Keratinocyte (primary cell): Measurements from ENCODE around the gene CTNNA2. TPM values are rescaled to one million over a fixed set of nuclear protein-coding genes. Genes with fewer than 3 reads are reported as not detected.

Experiments
- DNase-seq: peaks from one replicate; pipeline ENCODE4 v3.0.0-alpha.2; 2011; ENCODE audit warnings: low read depth, missing footprints, low spot score
- FAIRE-seq: peaks from 2 replicates; lab custom pipeline; 2011; peaks lifted over from hg19 to GRCh38; lab: Jason Lieb, UNC
- H2AFZ ChIP-seq: 2 replicates; pipeline ENCODE4 v1.6.0; 2012; ENCODE audit warnings: low read length, control low read depth, inconsistent platforms; ENCODE audit not compliant: control insufficient read depth
- H3K27ac ChIP-seq: 2 replicates; pipeline ENCODE4 v1.5.1; 2011; ENCODE audit warnings: low read length; ENCODE audit not compliant: control insufficient read depth, insufficient read depth
- H3K27me3 ChIP-seq: 3 replicates; pipeline ENCODE4 v1.6.0; 2011; ENCODE audit warnings: low read length; ENCODE audit not compliant: control insufficient read depth, insufficient read depth; ENCODE audit errors: extremely low read depth
- H3K36me3 ChIP-seq, 2 experiments: 2 replicates in 1 of 2; 3 replicates in 1 of 2; pipeline ENCODE4 v1.5.1; 2011; ENCODE audit warnings: low read length in 2 of 2, mild to moderate bottlenecking in 1 of 2; ENCODE audit not compliant: control insufficient read depth in 2 of 2, insufficient read depth in 2 of 2; ENCODE audit errors: extremely low read depth in 1 of 2
- H3K4me1 ChIP-seq: 3 replicates; pipeline ENCODE4 v1.5.1; 2011; ENCODE audit warnings: low read length; ENCODE audit not compliant: control insufficient read depth, insufficient read depth; ENCODE audit errors: extremely low read depth
- H3K4me2 ChIP-seq: 3 replicates; pipeline ENCODE4 v1.6.0; 2011; ENCODE audit warnings: low read depth, low read length; ENCODE audit not compliant: control insufficient read depth, insufficient read depth; ENCODE audit errors: extremely low read depth
- H3K4me3 ChIP-seq, 3 experiments: fragments of 200-600 bp in 1 of 3; sonication (generic) in 1 of 3; 2 replicates in 2 of 3; 3 replicates in 1 of 3; pipeline ENCODE4 v1.5.1; 2011 to 2016; ENCODE audit warnings: low read length in 3 of 3, mild to moderate bottlenecking in 3 of 3, control low read depth in 2 of 3, inconsistent platforms in 1 of 3, low read depth in 1 of 3, mixed read lengths in 1 of 3, mixed run types in 1 of 3, moderate library complexity in 1 of 3; ENCODE audit not compliant: control insufficient read depth in 2 of 3, insufficient read depth in 2 of 3; ENCODE audit errors: extremely low read depth in 1 of 3
- H3K79me2 ChIP-seq: 2 replicates; pipeline ENCODE4 v1.6.0; 2012; ENCODE audit warnings: low read length; ENCODE audit not compliant: control insufficient read depth, insufficient read depth
- H3K9ac ChIP-seq: 3 replicates; pipeline ENCODE4 v1.6.0; 2011; ENCODE audit warnings: low read length; ENCODE audit not compliant: control insufficient read depth, insufficient read depth; ENCODE audit errors: extremely low read depth
- H3K9me1 ChIP-seq: 3 replicates; pipeline ENCODE4 v1.6.0; 2011; ENCODE audit warnings: low read length; ENCODE audit not compliant: control insufficient read depth, insufficient read depth; ENCODE audit errors: extremely low read depth
- H3K9me3 ChIP-seq: 2 replicates; pipeline ENCODE4 v1.5.1; 2012; ENCODE audit warnings: low read depth, low read length; ENCODE audit not compliant: control insufficient read depth
- H4K20me1 ChIP-seq: 3 replicates; pipeline ENCODE4 v1.6.0; 2011; ENCODE audit warnings: low read length; ENCODE audit not compliant: control insufficient read depth, insufficient read depth; ENCODE audit errors: extremely low read depth
- CTCF ChIP-seq, 3 experiments: IDR thresholded peaks in 1 of 3; conservative IDR thresholded peaks in 1 of 3; optimal IDR thresholded peaks in 1 of 3; 2 replicates in 2 of 3; 3 replicates in 1 of 3; pipeline versions ENCODE3 to v1.5.1; 2011; ENCODE audit warnings: low read length in 3 of 3, mild to moderate bottlenecking in 3 of 3, moderate library complexity in 2 of 3, control low read depth in 1 of 3, inconsistent platforms in 1 of 3; ENCODE audit not compliant: insufficient read depth in 2 of 3; ENCODE audit errors: extremely low read depth in 1 of 3
- EZH2 ChIP-seq: IDR thresholded peaks from one replicate; pipeline ENCODE4 v1.6.1; 2012; ENCODE audit warnings: inconsistent platforms, mild to moderate bottlenecking, low read length, moderate library complexity
- dilution Hi-C: fragments of 300-500 bp; cut with MboI; formaldehyde crosslinking; loops from one replicate; pipeline ENCODE4 v1.7.0; 2020; ENCODE audit warnings: low sequenced_read_pairs; ENCODE audit not compliant: extremely low pct_ligation_motif_present
- polyA plus RNA-seq, 5 experiments: library from polyadenylated mRNA; depleted of rRNA in 3 of 5; stranded (reverse) in 3 of 5; stranded (forward) in 1 of 5; unstranded in 1 of 5; fragments of >200 nt; gene quantifications; 1 replicate in 1 of 5; 2 replicates in 3 of 5; 3 replicates in 1 of 5; pipeline versions ENCODE4 v1.2.1 to v1.2.3, GENCODE V29; 2011 to 2012; ENCODE audit warnings: missing spikeins in 2 of 5, low read depth in 1 of 5, low replicate concordance in 1 of 5

Gene CTNNA2
- polyA plus RNA-seq, 1 donor (not counting 4 experiments of a cell fraction or from before 2014, with no cell fraction given): not detected

- H3K4me1 ChIP-seq: no peaks in the 10 kb centered on the region
- dilution Hi-C loops: no loop called here
- no peaks in the 10 kb centered on the region for H3K79me2 ChIP-seq
- H3K36me3 ChIP-seq: no peaks in the 10 kb centered on the region
- no peak overlapping the region for H2AFZ ChIP-seq
- no peaks in the 10 kb centered on the region for H3K9me3 ChIP-seq
- no peak overlapping the region for H3K27ac ChIP-seq
- no peaks in the 10 kb centered on the region for H4K20me1 ChIP-seq
- FAIRE-seq (no peak), DNase-seq (no peak)
- no peak overlapping the region for H3K4me3 ChIP-seq
- H3K9me1 ChIP-seq: no peaks in the 10 kb centered on the region
- no peak overlapping the region for H3K9ac ChIP-seq
- H3K4me2 ChIP-seq: no peak overlapping the region
- H3K27me3 ChIP-seq: no peaks in the 10 kb centered on the region
- no peak for TF ChIP-seq CTCF (optimal IDR thresholded peaks at IDR 0.05 in 1 of 3, IDR thresholded peaks at IDR 0.05 in 1 of 3, conservative IDR thresholded peaks at IDR 0.05 in 1 of 3; ENCODE audit: extremely low read depth in 1 of 3, insufficient read depth in 2 of 3, low read length in 3 of 3)
- no peak for TF ChIP-seq EZH2
These were observed 471.6 kb downstream of the CTNNA2 start for GRCh38 chr2:79984476-79984875.

- Histone ChIP-seq H3K36me3 (no peaks in the 10 kb centered on the region), H3K27me3 (no peaks in the 10 kb centered on the region), H3K4me3 (no peak overlapping the region), H3K4me1 (no peaks in the 10 kb centered on the region), H3K9me3 (no peaks in the 10 kb centered on the region), H4K20me1 (no peaks in the 10 kb centered on the region), H3K4me2 (no peak overlapping the region), H3K9me1 (no peaks in the 10 kb centered on the region), H3K27ac (no peak overlapping the region), H3K79me2 (no peaks in the 10 kb centered on the region), H3K9ac (no peak overlapping the region), H2AFZ (no peak overlapping the region)
- FAIRE-seq (no peak), DNase-seq (no peak)
- TF ChIP-seq EZH2: no peak
- TF ChIP-seq CTCF (optimal IDR thresholded peaks at IDR 0.05 in 1 of 3, IDR thresholded peaks at IDR 0.05 in 1 of 3, conservative IDR thresholded peaks at IDR 0.05 in 1 of 3; ENCODE audit: extremely low read depth in 1 of 3, insufficient read depth in 2 of 3, low read length in 3 of 3): no peak
- dilution Hi-C loops: no loop called here
These were observed 472.3 kb downstream of the CTNNA2 start for GRCh38 chr2:79985145-79985544.
